HG03066 (cell line): ENCODE measurements around the gene TBX1.
A peak's percentile ranks its signal among the peaks of the same experiment; 100 is the strongest.
"Not testable (repeated sequence)": the region's sequence is repeated elsewhere in the genome, so short reads cannot be mapped to it uniquely, and the experiment has no call there.

Experiments used
- ATAC-seq: cut with Tn5 transposase; IDR thresholded peaks from one replicate; pipeline ENCODE4 v1.9.1; 2021; ENCODE audit warnings: low read depth; ENCODE audit not compliant: unreplicated experiment

TBX1 gene

DNA sequence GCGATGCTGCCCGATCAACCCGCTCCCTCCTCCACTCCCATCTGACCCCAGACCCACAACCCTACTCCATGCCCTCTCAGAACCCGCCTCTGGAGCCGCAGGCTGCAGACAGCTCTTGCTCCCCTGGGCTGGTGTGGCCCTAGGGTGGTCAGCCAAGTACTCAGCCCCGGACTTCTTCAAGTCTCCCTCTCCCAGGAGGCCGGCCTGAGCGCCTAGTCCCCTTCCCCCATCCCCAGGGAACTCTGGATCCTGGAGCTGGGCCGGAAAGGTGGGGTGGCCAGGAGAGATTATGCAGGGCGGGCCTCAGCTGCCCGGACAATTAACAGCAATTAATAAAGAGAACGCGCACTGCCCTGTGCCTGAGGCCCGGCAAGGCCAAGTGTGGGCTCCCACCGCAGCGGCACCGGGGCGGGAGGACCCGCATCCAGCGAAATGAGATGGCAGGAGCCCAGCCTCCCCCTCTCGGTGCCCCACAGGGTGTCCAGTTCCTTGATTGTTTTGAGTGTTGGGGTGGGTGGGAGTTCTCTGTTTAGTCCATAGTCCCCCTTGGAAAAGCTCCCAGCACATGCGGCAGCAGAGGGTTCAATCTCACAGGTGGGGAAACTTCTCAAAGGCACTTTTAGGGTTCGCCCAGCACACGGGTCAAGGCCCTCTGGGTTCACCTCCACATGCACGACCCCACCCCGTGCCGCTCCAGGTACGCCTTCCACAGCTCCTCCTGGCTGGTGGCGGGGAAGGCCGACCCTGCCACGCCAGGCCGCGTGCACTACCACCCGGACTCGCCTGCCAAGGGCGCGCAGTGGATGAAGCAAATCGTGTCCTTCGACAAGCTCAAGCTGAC, 3.1 kb downstream of the TBX1 start:
- ATAC-seq = no peak

DNA sequence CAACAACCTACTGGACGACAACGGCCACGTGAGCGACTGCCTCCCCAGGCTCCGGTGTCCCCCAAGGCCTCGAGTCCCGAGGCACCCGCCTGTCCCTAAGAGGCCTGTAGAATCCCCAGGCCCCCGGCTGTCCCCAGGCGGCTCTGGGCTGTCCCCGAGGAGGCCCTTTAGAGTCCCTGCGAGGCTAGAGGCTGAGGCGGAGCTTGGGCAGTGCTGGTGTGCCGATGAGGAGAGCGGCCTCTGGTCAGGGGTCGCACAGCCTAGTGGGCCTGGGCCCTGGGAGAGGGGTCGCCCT, 3.7 kb downstream of the TBX1 start:
- ATAC-seq = no peak

DNA sequence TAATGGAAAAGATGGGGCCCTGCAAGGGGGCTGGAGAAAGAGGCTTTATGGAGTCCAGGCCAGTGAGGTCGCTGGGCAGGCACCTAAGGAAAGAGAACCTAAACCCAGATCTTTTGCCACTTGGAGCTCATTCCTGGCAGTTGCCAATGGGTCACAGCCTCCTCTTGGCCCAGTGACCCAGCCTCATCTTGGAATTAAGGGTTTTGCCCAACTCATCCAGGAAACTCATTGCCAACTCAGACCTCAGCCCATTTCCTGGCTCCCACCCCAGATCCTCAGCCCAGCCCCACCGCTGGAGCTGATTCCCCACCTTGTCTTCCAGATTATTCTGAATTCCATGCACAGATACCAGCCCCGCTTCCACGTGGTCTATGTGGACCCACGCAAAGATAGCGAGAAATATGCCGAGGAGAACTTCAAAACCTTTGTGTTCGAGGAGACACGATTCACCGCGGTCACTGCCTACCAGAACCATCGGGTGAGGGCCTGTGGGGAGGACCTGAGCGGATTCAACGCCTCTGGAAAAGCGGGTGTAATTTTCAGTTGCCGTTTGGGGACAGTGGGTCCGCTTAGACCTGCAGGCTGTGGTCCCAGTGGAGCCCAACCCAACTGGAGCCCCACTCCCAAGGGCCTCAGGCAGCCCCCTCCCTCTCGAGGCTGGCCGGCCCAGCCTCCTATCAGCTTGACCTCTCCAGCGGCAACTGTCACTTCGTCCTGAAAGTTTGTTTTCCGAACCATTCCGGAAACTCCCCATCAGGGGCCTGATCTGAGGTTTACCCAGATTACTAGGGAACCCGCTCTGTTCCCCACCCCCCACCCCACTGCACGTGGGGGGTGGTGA, 4.3 kb downstream of the TBX1 start:
- ATAC-seq = no peak

DNA sequence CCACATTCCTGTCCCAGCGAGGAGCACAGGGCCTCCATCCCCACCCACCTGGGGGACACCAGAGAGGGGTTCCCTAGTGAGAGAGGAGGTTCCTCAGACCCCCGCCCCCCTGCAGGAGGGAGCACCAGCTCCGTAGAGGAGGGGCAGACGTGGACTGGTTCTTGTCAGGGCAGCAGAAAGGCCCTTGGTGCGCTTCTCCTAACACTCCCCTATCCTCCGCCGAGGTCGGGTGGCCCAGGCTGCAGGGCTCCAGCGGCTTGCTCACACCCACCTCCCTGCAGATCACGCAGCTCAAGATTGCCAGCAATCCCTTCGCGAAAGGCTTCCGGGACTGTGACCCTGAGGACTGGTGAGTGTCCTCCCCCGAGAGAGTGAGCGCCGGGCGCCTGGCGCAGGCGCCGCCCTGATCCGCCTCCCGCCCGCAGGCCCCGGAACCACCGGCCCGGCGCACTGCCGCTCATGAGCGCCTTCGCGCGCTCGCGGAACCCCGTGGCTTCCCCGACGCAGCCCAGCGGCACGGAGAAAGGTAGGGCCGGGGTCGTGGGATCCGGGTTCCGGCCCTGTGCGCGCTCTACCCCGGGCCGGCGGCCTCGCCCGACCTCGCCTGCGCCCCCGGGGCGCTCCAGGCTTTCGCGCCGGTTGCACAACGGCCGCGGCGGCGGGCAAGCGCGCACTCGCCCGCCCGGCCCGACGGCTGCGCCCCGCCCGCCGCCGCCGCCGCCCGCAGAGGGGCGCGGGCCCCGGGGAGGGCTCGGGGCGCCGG, 5.1 kb downstream of the TBX1 start:
- no peak for ATAC-seq

DNA sequence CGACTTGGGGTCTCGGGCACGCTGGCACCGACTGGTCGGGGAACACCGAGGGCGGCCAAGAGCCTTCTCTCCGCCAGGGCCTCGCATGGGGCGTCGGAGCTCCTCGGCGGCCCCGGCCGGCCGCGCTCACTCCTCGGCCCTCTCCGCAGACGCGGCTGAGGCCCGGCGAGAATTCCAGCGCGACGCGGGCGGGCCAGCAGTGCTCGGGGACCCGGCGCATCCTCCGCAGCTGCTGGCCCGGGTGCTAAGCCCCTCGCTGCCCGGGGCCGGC, 5.6 kb downstream of the TBX1 start:
- no peak for ATAC-seq

DNA sequence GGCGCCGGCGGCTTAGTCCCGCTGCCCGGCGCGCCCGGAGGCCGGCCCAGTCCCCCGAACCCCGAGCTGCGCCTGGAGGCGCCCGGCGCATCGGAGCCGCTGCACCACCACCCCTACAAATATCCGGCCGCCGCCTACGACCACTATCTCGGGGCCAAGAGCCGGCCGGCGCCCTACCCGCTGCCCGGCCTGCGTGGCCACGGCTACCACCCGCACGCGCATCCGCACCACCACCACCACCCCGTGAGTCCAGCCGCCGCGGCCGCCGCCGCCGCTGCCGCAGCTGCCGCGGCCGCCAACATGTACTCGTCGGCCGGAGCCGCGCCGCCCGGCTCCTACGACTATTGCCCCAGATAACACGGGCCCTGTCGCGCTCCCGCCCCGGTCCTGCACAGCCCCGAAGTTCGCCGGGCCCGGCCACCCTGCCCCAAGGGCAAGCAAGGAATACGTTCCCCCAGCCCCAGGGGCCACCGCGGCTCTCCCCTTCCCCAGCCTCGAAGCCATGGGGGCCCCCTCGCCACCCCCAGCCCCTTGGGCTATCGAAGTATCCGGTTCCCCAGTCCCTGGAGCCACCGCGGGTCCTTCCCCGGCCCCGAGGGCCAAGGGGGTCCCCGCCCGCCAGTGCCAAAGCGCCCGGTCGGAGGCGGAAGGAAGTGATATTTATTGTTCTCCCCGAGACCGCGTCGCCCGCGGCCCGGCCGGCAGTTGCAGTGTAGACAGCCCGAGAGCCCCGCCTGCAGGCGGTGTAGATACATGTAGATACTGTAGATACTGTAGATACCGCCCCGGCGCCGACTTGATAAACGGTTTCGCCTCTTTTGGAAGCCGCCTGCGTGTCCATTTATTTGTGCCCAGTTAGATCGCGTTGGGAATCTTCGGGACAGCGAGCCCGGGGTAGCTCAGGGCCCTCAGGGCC, 6.2 kb downstream of the TBX1 start:
- ATAC-seq = no peak

DNA sequence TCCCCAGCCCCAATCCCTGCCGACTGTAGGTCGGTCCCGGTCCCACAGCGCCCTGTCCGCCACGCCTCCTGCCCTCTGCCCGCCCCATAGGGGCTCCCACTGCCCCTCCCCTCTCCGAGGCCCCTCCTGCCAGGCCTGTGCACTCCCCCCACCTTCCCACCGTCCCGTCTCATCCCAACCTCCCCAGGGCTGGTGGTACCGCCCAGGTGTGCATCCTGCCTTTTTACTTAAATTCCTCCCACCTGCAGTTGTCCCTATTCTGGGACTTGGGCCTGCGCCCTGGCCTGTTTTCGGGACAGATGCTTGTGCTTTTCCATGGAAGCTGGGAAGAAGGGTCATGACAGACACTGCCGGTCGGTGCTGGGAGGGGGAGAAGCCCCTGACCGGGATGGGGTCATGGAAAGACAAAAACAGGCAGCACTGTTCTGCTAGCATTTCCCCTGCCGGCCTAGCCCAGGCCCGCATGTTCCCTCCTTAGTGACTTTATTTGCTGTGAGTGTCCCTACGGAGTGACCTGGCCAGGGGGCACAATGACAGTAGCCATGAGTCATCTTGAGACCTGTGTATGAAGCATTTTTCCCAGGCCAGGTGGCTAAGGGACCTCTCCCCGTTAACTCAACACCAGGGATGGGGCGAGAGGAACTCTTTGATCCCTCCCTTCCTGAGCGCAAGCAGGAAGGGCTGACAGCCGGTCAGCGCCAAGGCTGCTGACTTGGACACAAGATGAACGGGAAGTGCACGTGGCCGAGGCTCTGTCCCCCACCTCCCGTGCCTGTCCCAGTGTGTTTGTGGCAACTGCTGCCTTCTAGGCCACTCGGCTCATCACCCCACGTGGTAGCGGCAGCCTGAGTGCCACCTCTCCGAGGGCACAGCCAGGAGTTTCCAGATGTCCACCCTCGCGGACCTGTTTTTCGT, 7.1 kb downstream of the TBX1 start:
- ATAC-seq = no peak

DNA sequence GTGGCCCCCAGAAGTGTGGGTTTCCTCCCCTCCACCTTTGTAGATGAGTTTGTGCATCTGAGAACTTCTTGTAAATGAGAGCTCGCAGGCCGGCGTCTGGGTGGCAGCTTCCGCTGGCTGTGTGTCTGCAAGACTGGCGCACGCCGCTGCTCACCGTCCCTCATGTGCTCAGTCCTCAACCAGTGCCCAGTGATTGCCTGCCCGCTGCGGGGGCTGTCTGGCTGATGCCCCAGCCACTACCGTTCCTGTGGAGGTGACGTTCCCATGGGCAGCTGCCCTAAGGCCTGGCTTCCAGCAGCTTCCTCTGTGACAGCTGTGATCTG, 8.8 kb downstream of the TBX1 start:
- ATAC-seq = no peak

DNA sequence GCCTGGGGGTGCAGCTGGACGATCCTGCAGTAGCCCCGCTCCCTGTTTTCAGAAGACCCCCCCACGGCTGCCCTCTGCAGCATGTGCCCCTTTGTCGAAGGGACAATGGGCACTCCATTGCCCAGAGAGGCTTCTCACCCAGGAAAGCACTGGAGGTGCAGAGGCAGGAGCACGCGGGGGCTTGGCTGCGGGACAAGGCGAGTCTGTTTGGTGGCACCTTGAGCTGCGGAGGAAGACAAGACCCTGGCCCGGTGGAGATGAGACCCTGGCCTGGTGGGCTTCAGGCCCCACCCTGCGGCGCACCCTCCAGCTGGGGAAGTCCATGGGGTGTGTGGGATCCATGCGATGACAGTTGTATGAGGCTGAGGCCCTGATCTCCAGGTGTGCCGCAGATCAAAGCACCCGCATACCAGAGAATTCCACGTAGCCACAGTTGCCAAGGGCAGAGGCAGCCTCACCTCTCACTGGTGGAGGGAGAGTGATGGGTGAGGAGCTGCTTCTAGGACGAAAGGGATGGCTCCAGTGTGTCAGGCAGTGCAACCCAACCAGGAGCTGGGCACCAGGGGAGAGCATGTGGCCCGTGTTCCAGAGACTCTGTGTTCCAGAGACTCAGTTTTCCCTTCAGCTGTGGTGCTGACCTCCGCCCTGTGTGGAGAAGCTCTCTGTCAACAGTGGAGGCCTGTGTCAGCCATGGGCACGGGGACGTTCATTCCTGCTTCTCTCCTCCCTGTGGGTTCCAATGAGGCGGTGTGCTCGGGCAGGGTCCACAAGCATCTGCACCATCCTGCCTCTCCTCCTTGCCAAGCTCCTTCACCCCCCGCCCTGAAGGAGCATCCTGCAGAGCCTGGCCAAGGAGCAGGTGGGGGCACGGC, 10.0 kb downstream of the TBX1 start:
- no peak for ATAC-seq

DNA sequence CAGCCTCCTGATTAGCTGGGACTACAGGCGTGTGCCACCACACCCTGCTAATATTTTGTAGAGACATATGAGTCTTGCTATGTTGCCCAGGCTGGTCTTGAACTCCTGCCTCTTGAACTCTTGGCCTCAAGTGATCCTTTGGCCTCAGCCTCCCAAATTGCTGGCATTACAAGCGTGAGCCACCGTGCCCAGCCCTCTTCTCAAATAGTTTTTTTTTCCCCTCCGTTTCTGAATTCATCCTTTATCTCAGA, 11.8 kb downstream of the TBX1 start:
- no peak for ATAC-seq

DNA sequence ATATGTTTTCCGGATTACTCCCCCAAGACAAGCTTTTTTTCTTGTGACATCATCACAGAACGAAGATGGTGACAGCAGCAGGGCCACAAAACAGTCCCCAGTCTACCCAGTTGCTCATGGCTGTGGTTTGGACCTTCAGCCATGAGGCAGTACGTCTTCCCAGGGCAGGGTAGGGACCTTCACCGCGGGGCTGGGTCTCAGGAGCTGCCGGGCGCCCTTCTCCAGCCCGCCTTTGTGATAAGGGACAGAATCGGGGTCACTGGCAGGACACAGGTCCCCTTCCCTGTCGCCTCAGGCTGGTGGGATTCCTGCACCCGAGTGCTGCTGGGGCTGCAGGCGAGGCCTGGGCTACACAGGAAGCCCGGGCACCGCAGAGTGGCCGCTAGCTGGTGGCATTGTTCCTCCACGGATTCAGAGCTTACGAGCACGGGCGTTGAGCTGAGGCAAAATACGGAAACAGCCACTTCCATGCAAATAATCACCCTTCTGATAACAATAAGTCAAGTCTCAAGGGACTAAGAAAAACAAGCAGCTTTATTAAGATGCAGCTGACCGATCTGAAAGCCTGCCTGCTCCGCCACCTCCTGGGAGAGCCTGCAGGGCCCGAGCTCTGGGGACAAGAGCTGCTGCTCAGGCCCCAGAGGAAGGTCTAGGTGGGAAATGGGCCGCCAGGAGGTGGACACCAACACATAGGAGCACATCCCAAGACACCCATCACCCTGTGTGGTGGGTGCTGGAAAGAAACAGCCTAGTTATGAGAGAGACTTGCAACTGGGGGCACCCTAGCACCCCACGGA, 12.3 kb downstream of the TBX1 start:
- peak; percentile 61 for ATAC-seq

DNA sequence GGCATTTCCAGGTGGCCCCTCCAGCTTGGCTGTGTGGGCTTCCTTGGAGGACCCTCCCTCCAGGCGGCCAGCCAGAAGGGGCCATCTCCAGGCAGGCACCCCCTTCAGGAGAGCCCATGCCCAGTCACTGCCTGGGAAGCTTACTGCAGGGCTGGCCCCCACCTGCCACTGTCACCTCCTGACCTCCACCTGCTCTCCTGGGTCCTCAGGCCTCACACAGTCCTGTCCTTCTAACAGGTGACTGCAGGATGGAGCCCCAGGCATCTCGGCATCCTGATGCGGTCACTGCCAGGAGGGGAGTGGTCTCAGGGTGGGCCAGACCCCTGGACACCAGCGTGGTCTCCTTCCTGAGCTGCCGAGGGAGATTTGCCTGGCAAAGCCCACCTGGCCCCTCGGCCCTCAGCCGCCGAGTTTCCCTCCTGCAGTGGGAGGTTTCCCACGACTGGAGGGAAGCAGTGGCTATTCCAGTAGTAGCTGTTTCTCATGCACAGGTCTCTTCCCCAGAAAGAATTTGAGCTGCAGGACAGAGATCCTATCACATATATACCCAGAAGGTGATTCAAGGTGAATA, 13.0 kb downstream of the TBX1 start:
- ATAC-seq = no peak

DNA sequence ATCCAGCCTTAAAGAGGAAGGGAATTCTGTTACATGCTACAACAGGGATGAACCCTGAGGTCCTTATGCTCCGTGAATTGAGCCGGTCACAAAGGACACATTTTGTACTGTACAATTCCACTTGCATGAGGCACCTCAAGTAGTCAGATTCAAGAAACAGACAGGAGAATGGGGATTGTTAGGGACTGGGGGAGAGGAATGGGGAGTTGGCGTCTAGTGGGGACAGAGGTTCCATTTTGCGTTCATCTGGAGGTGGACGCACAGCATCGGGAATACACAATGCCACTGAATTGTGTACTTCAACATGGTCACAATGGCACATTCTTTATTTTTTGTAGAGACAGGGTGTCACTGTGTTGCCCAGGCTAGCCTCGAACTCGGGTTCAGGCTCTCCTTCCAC, 14.1 kb downstream of the TBX1 start:
- no peak for ATAC-seq

DNA sequence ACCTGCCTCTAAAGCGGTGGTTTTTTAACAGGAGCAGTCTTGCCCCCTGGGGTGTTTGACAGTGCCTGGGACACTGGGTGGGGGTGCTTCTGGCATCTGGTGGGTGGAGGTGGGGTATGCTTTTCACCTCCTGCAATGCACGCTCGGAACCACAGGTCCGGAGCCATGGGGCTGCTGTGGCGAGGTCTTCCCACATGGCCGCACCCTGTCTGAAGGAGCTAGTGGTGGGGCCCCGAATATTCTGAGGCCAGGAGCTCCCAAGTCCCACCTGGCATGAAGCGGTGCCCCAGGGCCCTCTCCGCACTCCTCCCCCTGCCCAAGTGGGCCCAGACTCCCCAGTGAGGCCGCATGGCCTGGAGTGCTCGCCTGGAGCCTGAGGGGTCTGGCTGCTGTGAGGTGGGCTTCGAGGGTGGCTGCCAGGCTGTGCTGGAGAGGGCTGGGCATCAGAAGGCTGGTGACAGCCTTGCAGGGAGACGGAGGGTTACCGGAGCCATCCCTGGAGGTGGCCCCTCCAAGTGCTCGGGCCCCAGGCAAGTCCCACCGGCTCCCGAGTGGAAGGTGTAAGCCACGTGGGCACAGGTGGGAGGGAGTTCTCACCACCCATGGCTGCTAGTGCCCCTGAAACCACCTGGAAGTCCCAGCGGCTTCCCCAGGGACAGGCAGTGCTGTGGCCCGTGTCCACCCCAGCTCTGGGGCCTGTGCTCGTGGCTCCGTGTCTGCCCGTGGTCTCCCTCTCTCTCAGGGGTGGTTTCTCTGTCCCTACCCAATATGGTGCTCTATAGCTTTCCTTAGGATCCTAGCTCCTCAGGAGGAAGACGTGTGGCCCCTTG, 15.1 kb downstream of the TBX1 start:
- ATAC-seq = no peak

DNA sequence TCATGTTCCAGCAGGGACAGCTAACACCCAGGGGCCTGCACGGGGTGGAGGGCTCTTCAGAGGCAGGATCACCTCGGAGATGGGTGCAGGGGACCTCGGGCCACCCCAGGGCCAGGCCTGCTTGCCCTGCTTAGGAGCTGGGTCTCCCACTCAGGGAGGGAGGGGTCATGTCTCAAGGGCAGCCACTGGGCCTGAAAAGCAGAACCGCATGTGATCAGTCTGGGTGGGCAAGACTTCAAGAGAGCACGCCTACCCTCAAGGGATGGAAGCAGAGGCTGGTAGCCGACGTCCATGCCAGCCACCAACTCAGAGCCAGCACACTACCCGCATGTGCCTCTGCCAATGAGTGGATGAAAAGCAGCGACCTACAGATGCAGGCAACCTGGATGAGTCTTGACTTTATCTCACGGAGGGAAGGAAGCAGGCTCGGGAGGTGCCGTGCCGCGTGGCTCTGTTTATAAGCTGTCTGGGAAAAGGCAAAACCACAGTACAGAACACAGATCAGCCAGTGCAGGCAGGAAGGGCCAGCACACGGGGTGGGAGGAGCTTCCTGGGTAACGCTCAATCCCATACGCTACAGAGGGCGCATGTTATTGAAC, 16.0 kb downstream of the TBX1 start:
- no peak for ATAC-seq

DNA sequence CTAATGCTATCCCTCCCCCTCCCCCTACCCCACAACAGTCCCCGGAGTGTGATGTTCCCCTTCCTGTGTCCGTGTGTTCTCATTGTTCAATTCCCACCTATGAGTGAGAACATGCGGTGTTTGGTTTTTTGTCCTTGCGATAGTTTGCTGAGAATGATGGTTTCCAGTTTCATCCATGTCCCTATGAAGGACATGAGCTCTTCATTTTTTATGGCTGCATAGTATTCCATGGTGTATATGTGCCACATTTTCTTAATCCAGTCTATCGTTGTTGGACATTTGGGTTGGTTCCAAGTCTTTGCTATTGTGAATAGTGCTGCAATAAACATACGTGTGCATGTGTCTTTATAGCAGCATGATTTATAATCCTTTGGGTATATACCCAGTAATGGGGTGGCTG, 16.6 kb downstream of the TBX1 start:
- ATAC-seq = not testable (repeated sequence)

DNA sequence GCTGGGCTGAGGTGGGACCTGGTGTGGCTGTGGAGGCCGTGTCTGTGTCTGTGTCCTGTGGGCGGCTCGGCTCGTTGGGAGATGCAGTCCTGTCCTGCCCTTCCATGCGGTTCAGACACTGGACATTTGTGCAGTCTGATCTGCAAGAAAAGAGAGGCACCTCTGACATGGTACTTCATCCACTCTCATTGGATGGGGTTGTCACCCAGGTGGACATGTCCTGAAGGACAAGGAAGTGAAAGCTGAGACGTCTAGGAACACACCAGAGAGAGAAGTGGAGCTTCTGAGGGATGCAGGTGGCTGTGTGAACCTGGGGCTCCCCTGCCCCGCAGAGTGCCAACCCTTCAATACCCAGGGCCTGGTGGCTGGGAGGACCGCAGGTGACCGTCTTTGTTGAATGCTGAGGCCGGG, 18.4 kb downstream of the TBX1 start:
- ATAC-seq = no peak
